Liver (tissue), 9 donors: ENCODE data around the gene KCTD2. TPM values are rescaled to one million over a fixed set of nuclear protein-coding genes. Genes with fewer than 3 reads are reported as not detected.
"Not testable (repeated sequence)": the region's sequence is repeated elsewhere in the genome, so short reads cannot be mapped to it uniquely, and the experiment has no call there.

Experiments
- DNase-seq: peaks from one replicate; pipeline ENCODE4 v3.0.0-alpha.2; 2017; ENCODE audit warnings: low spot score
- H3K27ac ChIP-seq, 2 donors: one replicate each; pipeline ENCODE4 v1.7.0; 2013; ENCODE audit warnings: inconsistent platforms in 2 of 2, low read length in 2 of 2, control low read depth in 1 of 2, low read depth in 1 of 2, mild to moderate bottlenecking in 1 of 2
- H3K27me3 ChIP-seq, 4 donors: one replicate each; pipeline versions ENCODE4 v1.6.1 to v1.7.0; 2013; ENCODE audit warnings: low read length in 3 of 4, inconsistent platforms in 1 of 4, mild to moderate bottlenecking in 1 of 4, moderate library complexity in 1 of 4; ENCODE audit not compliant: control insufficient read depth in 4 of 4, insufficient read depth in 4 of 4
- H3K36me3 ChIP-seq, 4 donors: one replicate each; pipeline versions ENCODE4 v1.6.1 to v1.7.0; 2013; ENCODE audit warnings: low read length in 3 of 4, mild to moderate bottlenecking in 3 of 4, low read depth in 1 of 4, moderate library complexity in 1 of 4; ENCODE audit not compliant: control insufficient read depth in 4 of 4, insufficient read depth in 3 of 4
- H3K4me1 ChIP-seq, 4 donors: one replicate each; pipeline versions ENCODE4 v1.6.1 to v1.7.0; 2013; ENCODE audit warnings: low read length in 3 of 4, mild to moderate bottlenecking in 3 of 4, moderate library complexity in 1 of 4; ENCODE audit not compliant: control insufficient read depth in 4 of 4, insufficient read depth in 4 of 4
- H3K4me3 ChIP-seq, 3 donors: one replicate each; pipeline versions ENCODE4 v1.6.1 to v1.7.0; 2013; ENCODE audit warnings: low read length in 3 of 3, control low read depth in 1 of 3, low read depth in 1 of 3, mild to moderate bottlenecking in 1 of 3
- H3K9ac ChIP-seq, 2 donors: one replicate each; pipeline ENCODE4 v1.7.0; 2013; ENCODE audit warnings: low read length in 2 of 2, mild to moderate bottlenecking in 2 of 2, moderate library complexity in 2 of 2, control low read depth in 1 of 2, low read depth in 1 of 2
- H3K9me3 ChIP-seq, 4 donors: one replicate each; pipeline versions ENCODE4 v1.6.1 to v1.7.0; 2013; ENCODE audit warnings: low read length in 3 of 4; ENCODE audit not compliant: control insufficient read depth in 4 of 4
- ATF3 ChIP-seq: IDR thresholded peaks from 2 replicates; pipeline ENCODE4 v1.6.1; 2016; ENCODE audit warnings: antibody characterized with exemption
- CTCF ChIP-seq: fragments of 150-350 bp; IDR thresholded peaks from 2 replicates; pipeline ENCODE4 v1.5.1; 2017; ENCODE audit warnings: improper control_type of control experiment, low read depth, low read length; ENCODE audit not compliant: missing input control
- EGR1 ChIP-seq, 2 donors: IDR thresholded peaks; 2 replicates each; pipeline ENCODE4 v1.6.1; 2016 to 2018; ENCODE audit warnings: antibody characterized with exemption in 2 of 2, low read depth in 2 of 2
- FOXA2 ChIP-seq: IDR thresholded peaks from 2 replicates; pipeline ENCODE4 v1.6.1; 2016; ENCODE audit warnings: antibody characterized with exemption
- GABPA ChIP-seq, 2 donors: IDR thresholded peaks in 1 of 2; conservative IDR thresholded peaks in 1 of 2; 2 replicates each; pipeline ENCODE4 v1.6.1; 2016; ENCODE audit warnings: antibody characterized with exemption in 2 of 2, mild to moderate bottlenecking in 1 of 2, moderate library complexity in 1 of 2
- HNF4A ChIP-seq, 2 donors: conservative IDR thresholded peaks; 2 replicates each; pipeline ENCODE4 v1.6.1; 2016; ENCODE audit warnings: antibody characterized with exemption in 2 of 2, mild to moderate bottlenecking in 2 of 2
- HNF4G ChIP-seq: IDR thresholded peaks from 2 replicates; pipeline ENCODE4 v1.6.1; 2016; ENCODE audit warnings: antibody characterized with exemption
- JUND ChIP-seq, 2 donors: IDR thresholded peaks; 2 replicates each; pipeline ENCODE4 v1.6.1; 2016; ENCODE audit warnings: antibody characterized with exemption in 2 of 2
- MAX ChIP-seq: IDR thresholded peaks from 2 replicates; pipeline ENCODE4 v1.6.1; 2016; ENCODE audit warnings: antibody characterized with exemption
- NR2F2 ChIP-seq: IDR thresholded peaks from 2 replicates; pipeline ENCODE4 v1.6.1; 2016; ENCODE audit warnings: antibody characterized with exemption
- RAD21 ChIP-seq, 2 donors: IDR thresholded peaks; 2 replicates each; pipeline ENCODE4 v1.6.1; 2016; ENCODE audit warnings: antibody characterized with exemption in 2 of 2, mild to moderate bottlenecking in 2 of 2
- REST ChIP-seq: IDR thresholded peaks from 2 replicates; pipeline ENCODE4 v1.6.1; 2016; ENCODE audit warnings: antibody characterized with exemption, mild to moderate bottlenecking
- RXRA ChIP-seq, 2 donors: IDR thresholded peaks; 2 replicates each; pipeline ENCODE4 v1.6.1; 2017 to 2018; ENCODE audit warnings: antibody characterized with exemption in 2 of 2, mild to moderate bottlenecking in 1 of 2
- SP1 ChIP-seq: IDR thresholded peaks from 2 replicates; pipeline ENCODE4 v1.6.1; 2018; ENCODE audit warnings: antibody characterized with exemption, mild to moderate bottlenecking
- TAF1 ChIP-seq: conservative IDR thresholded peaks from 2 replicates; pipeline ENCODE4 v1.6.1; 2016; ENCODE audit warnings: antibody characterized with exemption, mild to moderate bottlenecking
- YY1 ChIP-seq: IDR thresholded peaks from 2 replicates; pipeline ENCODE4 v1.6.1; 2016; ENCODE audit warnings: antibody characterized with exemption, mild to moderate bottlenecking
- ZBTB33 ChIP-seq: IDR thresholded peaks from 2 replicates; pipeline ENCODE4 v1.6.1; 2016; ENCODE audit warnings: antibody characterized with exemption
- WGBS: extraction: QIAGEN DNeasy Blood & Tissue Kit; methylation state at CpG from one replicate; pipeline ENCODE4 v1.1.7; 2013; 5-methylcytosine and 5-hydroxymethylcytosine counted together
- polyA plus RNA-seq, 2 donors: library from polyadenylated mRNA; stranded (reverse) in 1 of 2; unstranded in 1 of 2; fragments of 200-250 nt in 1 of 2; fragments of >200 nt in 1 of 2; fragmentation: Nextera tagmentation in 1 of 2; extraction: Ambion mirVana in 1 of 2; gene quantifications; one replicate each; pipeline versions ENCODE4 v1.2.1 to v1.2.3, GENCODE V29; 2013 to 2015
- total RNA-seq, 2 donors: library from RNA; depleted of rRNA; stranded (reverse); fragments of >200 nt; gene quantifications; one replicate each; pipeline ENCODE4 v1.2.3, GENCODE V29; 2014
- donor health status: healthy.
- donor health status: healthy.
- donor health status: healthy.
- donor health status: healthy.
- donor health status: healthy.

The KCTD2 gene
- total and polyA plus RNA-seq, 4 donors = 2.4 to 8.2 (median 6.4) TPM

- peaks cover 0 to 5% (median 2%) of the 10 kb centered on the region in 4 donors for H3K4me1 ChIP-seq
- no peak overlapping the region for H3K9ac ChIP-seq
- DNase-seq = no peak
- WGBS = 93% methylated on average over 12 of the region's 12 CpGs
- no peak overlapping the region for H3K27ac ChIP-seq
- H3K27me3 ChIP-seq = no peaks in the 10 kb centered on the region
- H3K36me3 ChIP-seq = peaks cover 11 to 39% (median 27%) of the 10 kb centered on the region in 4 donors
- no peak overlapping the region for H3K4me3 ChIP-seq
- TF ChIP-seq CTCF (no peak), RXRA (IDR thresholded peaks at IDR 0.05) (no peak), REST (no peak), YY1 (no peak), ZBTB33 (no peak), RAD21 (IDR thresholded peaks at IDR 0.05) (no peak), NR2F2 (no peak), HNF4A (conservative IDR thresholded peaks at IDR 0.05) (no peak), JUND (IDR thresholded peaks at IDR 0.05) (no peak), EGR1 (IDR thresholded peaks at IDR 0.05; ENCODE audit: low read depth in 2 of 2) (no peak), TAF1 (no peak), SP1 (no peak), MAX (no peak), GABPA (IDR thresholded peaks at IDR 0.05 in 1 of 2, conservative IDR thresholded peaks at IDR 0.05 in 1 of 2) (no peak), HNF4G (no peak), ATF3 (no peak), FOXA2 (no peak)
- no peaks in the 10 kb centered on the region for H3K9me3 ChIP-seq
Measured at GRCh38 chr17:75041656-75042280, 5.3 kb upstream of the KCTD2 start.

GRCh38 chr17:75043789-75044188 lies 3.2 kb upstream of the KCTD2 start:
- not testable (repeated sequence) for H3K27ac ChIP-seq, DNase-seq, H3K9ac ChIP-seq, H3K27me3 ChIP-seq, H3K4me3 ChIP-seq, H3K9me3 ChIP-seq
- 80% methylated on average over 5 of the region's 5 CpGs for WGBS
- Histone ChIP-seq H3K4me1 (peaks cover 5 to 18% (median 13%) of the 10 kb centered on the region in 4 donors), H3K36me3 (peaks cover 11 to 34% (median 22%) of the 10 kb centered on the region in 4 donors)
